Measurements from ENCODE around the gene TBPL2. TPM values are rescaled to one million over a fixed set of nuclear protein-coding genes. Genes with fewer than 3 reads are reported as not detected.

The TBPL2 gene
- total RNA-seq, 2 experiments from 2014 or later, result not detected

DNA sequence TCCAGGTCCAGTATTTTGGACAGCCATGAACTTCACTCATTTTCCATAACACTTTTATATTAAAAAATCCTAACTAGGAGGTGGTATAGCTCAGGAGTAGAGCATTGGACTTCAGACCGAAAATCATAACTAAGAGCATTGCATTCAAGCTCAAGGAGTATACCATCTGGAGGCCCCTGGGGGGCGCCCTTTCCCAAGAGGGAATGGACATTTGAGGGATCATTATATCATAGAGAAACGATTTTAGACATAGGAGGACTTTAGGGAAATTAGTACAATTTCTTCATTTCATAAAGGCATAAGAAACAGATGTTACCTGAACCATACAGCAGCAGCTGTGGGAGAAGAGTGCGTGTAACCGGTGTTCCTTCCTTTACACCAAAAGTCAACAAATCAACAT, 23.6 kb downstream of the TBPL2 start:
- ChIA-PET POLR2A (no interaction called here), CTCF (interaction anchor here (0.8 to 1.2 kb wide), 2 partner anchors 29 to 31 kb away, joined by 3 to 4 read pairs; no protein-coding TSS in a partner anchor)
- Mint-ChIP-seq H3K27me3 (peaks cover 4% of the 10 kb centered on the region), H3K27ac (no peak overlapping the region), H3K9me3 (no peaks in the 10 kb centered on the region), H3K36me3 (ENCODE audit: low read depth) (no peaks in the 10 kb centered on the region), H3K4me3 (no peak overlapping the region), H3K4me1 (peaks cover 13% of the 10 kb centered on the region)
- DNase-seq, result peak; percentile 19

DNA sequence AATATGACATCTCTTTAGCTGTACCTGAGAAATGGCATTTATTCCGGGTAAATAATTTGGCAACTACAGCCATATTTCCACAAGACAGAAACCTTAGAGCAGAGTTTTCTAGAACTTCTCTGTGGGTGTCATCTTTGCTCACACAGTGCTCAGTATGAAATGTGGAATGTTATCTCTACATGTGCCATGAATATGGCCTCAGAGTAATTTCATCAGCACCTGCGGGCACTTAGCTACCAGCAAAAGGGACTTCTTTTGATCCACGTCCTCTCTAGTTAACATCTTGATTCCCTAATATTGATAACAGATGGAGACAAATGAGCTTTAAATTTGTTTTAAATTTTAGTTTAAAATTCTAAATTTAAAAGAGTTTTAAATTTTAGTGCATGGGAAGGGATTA, 25.9 kb downstream of the TBPL2 start:
- POLR2A ChIA-PET, result no interaction called here
- Mint-ChIP-seq H3K9me3 (no peaks in the 10 kb centered on the region), H3K4me3 (no peak overlapping the region), H3K27me3 (peaks cover 4% of the 10 kb centered on the region), H3K4me1 (peaks cover 29% of the 10 kb centered on the region), H3K27ac (no peak overlapping the region), H3K36me3 (ENCODE audit: low read depth) (no peaks in the 10 kb centered on the region)
- CTCF ChIA-PET, result interaction anchor here (1.1 kb wide), 1 partner anchor 10 kb away, joined by 6 read pairs; no protein-coding TSS in a partner anchor
- no peak for DNase-seq

DNA sequence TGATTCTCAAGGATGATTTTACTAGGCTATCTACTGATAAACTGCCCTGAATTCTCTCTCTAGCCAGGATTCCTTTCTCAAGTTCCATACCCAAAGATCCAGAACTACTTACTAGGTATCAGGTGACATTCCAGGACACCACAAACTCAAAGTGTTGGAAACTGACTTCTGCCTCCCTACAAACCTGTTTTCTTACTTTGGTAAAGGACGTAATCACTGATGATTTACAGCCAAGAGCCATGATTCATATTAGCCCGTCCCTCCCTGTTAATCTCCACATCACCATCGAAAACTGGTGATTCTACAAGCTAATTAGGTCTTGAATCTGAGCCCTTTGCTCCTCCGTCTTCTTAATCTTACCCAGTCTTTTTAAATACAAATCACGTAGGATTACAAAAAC, 27.7 kb downstream of the TBPL2 start:
- ChIA-PET CTCF (no interaction called here), POLR2A (no interaction called here)
- H3K4me1 Mint-ChIP-seq, result peaks cover 37% of the 10 kb centered on the region
- no peaks in the 10 kb centered on the region for H3K36me3 Mint-ChIP-seq (ENCODE audit: low read depth)
- H3K27me3 Mint-ChIP-seq, result peaks cover 4% of the 10 kb centered on the region
- no peaks in the 10 kb centered on the region for H3K9me3 Mint-ChIP-seq
- H3K4me3 Mint-ChIP-seq, result peak overlapping the region; percentile 86
- no peak for DNase-seq
- no peak overlapping the region for H3K27ac Mint-ChIP-seq

DNA sequence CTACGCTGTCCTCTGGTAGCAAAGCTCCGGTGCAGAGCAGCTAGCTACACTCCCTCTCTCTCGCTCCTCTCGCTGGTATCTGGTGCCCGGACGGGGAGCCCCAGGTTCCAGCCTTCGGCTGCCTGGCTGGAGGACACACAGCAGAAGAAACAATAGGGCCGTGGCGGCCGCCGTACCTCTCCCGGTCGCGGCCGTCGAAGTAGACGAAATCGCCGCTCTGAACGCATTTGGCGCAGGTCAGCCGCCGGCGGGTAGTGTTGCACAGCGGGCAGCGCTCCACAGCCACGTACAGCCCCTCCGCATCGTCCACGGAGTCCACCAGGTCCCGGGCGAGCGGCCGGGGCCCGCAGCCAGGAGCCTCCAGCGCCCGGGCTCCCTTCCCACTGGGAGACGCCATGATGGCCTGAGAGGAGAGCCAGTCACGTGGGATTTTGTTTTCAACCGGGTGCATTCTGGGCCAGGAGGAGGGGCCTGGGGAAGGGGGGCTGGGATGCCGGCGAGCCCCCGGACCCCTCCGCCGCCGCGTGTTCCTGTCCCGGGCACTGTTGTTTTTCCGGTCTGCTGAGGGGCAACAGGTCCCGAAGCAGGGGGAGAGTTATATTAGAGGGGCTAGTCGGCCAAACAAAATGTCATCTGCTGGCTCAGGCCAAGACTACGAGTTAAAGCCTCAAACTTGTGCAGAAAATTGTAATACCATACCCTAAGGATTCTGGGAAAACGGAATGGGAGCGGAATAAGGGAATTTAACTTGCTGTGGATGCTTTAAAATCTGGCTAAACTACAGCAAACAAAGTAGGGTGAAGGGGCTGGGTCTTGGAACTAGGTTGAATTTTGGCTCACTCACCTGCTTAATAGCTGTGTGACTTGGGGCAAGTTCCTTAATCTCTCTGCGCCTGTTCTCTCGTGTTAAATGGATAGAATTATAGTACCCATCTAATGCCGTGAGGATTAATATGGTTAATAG, 28.7 kb downstream of the TBPL2 start, which contains the start of gene ATG14:
TSS of gene ATG14 (minus strand) at position 405 of the 964 bp plus-strand sequence. CDS start at position 397, 8 bp downstream.
- CTCF ChIA-PET, result interaction anchor here (0.6 to 1.5 kb wide), 7 partner anchors 11 to 704 kb away, joined by 3 to 5 read pairs (median 4); no protein-coding TSS in a partner anchor
- peaks cover 4% of the 10 kb centered on the region for H3K27me3 Mint-ChIP-seq
- POLR2A ChIA-PET, result no interaction called here
- DNase-seq, result peak; percentile 84
- H3K27ac Mint-ChIP-seq, result peak within 1 kb of the TSS; percentile 90
- no peaks in the 10 kb centered on the region for H3K9me3 Mint-ChIP-seq
- H3K4me3 Mint-ChIP-seq, result peak within 1 kb of the TSS; percentile 86
- H3K36me3 Mint-ChIP-seq (ENCODE audit: low read depth), result no peaks in the 10 kb centered on the region
- peaks cover 35% of the 10 kb centered on the region for H3K4me1 Mint-ChIP-seq

DNA sequence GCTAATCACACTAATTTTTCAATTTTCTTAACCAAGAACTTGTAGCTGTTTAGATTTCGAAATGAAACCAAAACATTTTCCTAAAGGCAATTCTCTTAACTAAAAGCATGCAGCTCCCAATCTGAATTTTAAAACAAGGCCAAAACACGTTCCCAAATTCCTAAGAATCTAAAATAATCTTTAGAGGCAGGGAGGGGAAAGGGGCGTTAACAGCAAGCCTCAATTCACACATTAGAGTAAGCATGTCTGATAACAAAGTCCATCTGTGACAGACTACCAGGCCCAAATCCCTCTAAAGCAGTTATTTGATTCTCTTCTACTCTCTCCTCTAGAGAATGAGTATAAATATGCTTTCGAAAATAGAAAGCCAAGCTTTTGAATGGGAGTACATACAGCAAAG, 29.5 kb downstream of the TBPL2 start:
- H3K27me3 Mint-ChIP-seq, result peaks cover 4% of the 10 kb centered on the region
- ChIA-PET CTCF (interaction anchor here (0.6 to 1.5 kb wide), 8 partner anchors 11 to 140 kb away, joined by 3 to 5 read pairs (median 4); no protein-coding TSS in a partner anchor), POLR2A (no interaction called here)
- no peak for DNase-seq
- peak overlapping the region; percentile 86 for H3K4me3 Mint-ChIP-seq
- peak overlapping the region; percentile 90 for H3K27ac Mint-ChIP-seq
- no peaks in the 10 kb centered on the region for H3K9me3 Mint-ChIP-seq
- no peaks in the 10 kb centered on the region for H3K36me3 Mint-ChIP-seq (ENCODE audit: low read depth)
- H3K4me1 Mint-ChIP-seq, result peaks cover 34% of the 10 kb centered on the region

DNA sequence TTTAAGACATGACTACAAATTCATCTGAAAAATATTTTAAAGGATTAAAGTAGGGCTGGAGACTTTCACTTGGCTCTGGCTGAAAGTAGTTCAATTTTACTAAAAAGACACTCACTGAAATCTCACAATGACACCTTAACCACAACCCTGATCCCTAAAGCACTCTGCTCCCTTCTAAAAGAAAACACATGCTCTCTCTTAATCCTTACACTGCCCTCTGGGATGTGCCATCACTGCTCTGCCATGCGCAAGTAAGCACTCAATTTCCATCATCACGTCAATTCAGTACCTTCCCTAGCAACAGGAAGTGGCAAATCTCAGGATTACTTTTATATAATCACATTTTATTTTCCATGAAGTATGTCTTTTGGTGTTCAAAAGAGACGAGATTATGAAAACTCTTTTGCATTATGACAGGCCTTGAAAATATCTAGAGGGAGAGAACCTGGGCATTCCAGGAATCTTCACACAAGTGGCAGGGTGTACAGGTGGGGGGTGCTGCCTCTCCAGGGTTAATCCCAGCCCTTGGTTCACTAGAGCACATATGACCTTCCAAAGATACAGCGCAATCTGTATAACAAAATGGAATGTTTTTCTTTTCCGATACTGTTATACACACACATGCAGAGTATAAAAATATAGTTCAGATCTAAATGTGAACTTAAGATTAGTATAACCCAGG, 36.1 kb downstream of the TBPL2 start:
- POLR2A ChIA-PET, result no interaction called here
- no peaks in the 10 kb centered on the region for H3K36me3 Mint-ChIP-seq (ENCODE audit: low read depth)
- no peaks in the 10 kb centered on the region for H3K27me3 Mint-ChIP-seq
- CTCF ChIA-PET, result no interaction called here
- peaks cover 18% of the 10 kb centered on the region for H3K4me1 Mint-ChIP-seq
- no peak for DNase-seq
- H3K4me3 Mint-ChIP-seq, result no peak overlapping the region
- H3K9me3 Mint-ChIP-seq, result no peaks in the 10 kb centered on the region
- no peak overlapping the region for H3K27ac Mint-ChIP-seq

DNA sequence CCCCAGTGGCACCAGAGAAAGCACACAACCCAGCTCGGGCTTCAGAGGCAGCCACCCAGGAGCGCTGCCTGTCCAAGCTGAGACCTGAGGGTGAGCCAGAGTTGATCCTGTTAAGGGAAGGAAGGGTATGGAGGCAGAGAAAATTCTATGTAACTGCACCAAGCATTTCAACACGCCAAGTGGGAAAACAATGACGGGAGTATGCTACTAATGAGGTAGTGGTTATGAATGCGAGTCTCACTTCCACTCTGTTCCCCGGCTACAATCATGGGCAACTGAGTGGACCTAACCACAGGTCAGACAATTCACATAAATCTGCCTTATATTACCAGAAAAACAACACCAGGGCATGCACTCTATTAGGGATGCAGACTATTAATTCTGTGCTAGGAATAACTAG, 38.7 kb downstream of the TBPL2 start:
- no peaks in the 10 kb centered on the region for H3K36me3 Mint-ChIP-seq (ENCODE audit: low read depth)
- no peak overlapping the region for H3K27ac Mint-ChIP-seq
- H3K4me1 Mint-ChIP-seq, result peaks cover 11% of the 10 kb centered on the region
- ChIA-PET POLR2A (no interaction called here), CTCF (no interaction called here)
- no peaks in the 10 kb centered on the region for H3K9me3 Mint-ChIP-seq
- no peaks in the 10 kb centered on the region for H3K27me3 Mint-ChIP-seq
- no peak overlapping the region for H3K4me3 Mint-ChIP-seq
- DNase-seq, result no peak

DNA sequence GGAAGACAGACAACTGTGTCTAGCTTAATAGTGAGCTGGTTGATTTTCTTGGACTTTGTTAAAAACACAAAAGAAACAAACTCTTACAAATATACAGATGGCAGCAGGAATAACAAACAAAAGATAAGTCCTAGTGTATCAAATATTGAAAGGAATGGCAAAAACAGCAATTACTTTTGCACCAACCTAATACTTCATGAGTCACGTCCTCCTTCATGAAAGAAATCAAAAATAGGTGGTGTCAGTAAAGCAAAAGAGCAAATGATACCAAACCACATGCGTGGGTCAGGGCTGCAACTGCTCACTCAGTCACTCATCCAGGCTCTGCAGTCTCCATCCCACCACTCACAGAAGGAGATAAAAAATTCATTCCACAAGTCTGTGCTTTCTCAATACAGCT, 40.6 kb downstream of the TBPL2 start:
- ChIA-PET CTCF (interaction anchor here (0.9 kb wide), 1 partner anchor 11 kb away, joined by 4 read pairs; no protein-coding TSS in a partner anchor), POLR2A (no interaction called here)
- Mint-ChIP-seq H3K27ac (no peak overlapping the region), H3K9me3 (no peaks in the 10 kb centered on the region), H3K4me3 (no peak overlapping the region), H3K4me1 (peaks cover 14% of the 10 kb centered on the region), H3K27me3 (no peaks in the 10 kb centered on the region), H3K36me3 (ENCODE audit: low read depth) (peaks cover 2% of the 10 kb centered on the region)
- DNase-seq, result no peak

DNA sequence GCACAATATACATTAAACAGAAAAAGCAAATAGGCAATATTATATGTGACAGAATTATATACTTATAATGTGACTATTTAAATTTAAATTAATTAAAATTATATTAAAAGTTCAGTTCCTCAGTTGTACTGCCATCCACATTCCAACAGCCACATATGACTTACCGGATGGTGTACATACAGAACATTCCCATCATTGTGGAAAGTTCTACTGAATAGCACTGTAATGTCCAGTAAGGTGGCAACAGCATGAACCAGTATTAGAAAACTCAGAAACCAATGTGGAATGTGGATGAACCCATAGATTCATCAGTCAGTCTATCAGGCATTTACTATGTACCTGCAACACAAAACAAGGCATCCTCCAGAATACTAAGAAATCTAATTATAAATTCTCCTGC, 41.2 kb downstream of the TBPL2 start:
- POLR2A ChIA-PET, result no interaction called here
- CTCF ChIA-PET, result interaction anchor here (0.9 kb wide), 1 partner anchor 12 kb away, joined by 4 read pairs; no protein-coding TSS in a partner anchor
- Mint-ChIP-seq H3K27me3 (no peaks in the 10 kb centered on the region), H3K9me3 (no peaks in the 10 kb centered on the region), H3K27ac (no peak overlapping the region), H3K4me1 (peaks cover 11% of the 10 kb centered on the region), H3K36me3 (ENCODE audit: low read depth) (peaks cover 2% of the 10 kb centered on the region), H3K4me3 (no peak overlapping the region)
- no peak for DNase-seq

DNA sequence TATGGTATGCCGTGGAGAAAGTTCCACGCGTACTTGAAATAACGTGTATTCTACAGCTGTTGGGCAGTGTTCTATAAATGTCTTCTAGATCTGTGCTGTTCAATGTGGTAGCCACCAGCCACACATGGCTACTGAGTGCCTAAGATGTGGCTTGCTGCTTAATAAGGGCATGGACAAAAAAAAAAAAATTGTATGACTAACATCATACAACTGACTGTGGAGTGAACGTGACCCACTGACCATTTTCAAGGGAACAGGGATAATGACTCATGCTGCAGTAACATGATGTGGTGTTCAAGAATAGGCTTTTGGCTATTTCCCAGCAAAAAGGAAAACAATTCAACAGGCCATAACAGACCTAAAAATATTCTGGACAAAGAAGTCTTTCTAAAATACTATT, 41.7 kb downstream of the TBPL2 start:
- ChIA-PET CTCF (no interaction called here), POLR2A (no interaction called here)
- H3K36me3 Mint-ChIP-seq (ENCODE audit: low read depth), result peaks cover 2% of the 10 kb centered on the region
- peaks cover 8% of the 10 kb centered on the region for H3K4me1 Mint-ChIP-seq
- no peak overlapping the region for H3K4me3 Mint-ChIP-seq
- no peaks in the 10 kb centered on the region for H3K9me3 Mint-ChIP-seq
- H3K27me3 Mint-ChIP-seq, result no peaks in the 10 kb centered on the region
- DNase-seq, result no peak
- no peak overlapping the region for H3K27ac Mint-ChIP-seq

DNA sequence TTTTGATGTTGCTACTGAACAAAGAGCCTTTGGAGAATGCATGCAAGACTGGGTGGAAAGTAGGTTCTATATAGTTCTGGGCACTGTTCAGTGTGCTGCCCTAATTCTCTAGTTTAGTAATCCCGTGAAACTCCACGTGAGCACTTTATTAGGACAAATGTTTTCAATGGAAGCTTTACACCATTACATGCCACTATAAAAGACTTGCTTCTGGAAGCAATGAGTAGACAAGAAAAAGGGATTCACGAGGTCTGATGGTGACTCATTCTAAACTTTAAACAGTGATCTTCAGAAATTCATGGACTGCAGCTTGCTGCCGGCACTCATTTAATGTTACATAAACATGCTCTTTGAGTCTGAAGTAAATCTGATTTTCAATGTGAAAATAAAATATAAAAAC, 51.1 kb downstream of the TBPL2 start:
- ChIA-PET CTCF (interaction anchor here (0.6 to 1.5 kb wide), 3 partner anchors 17 to 355 kb away, joined by 3 to 6 read pairs (median 3); no protein-coding TSS in a partner anchor), POLR2A (no interaction called here)
- H3K27ac Mint-ChIP-seq, result no peak overlapping the region

DNA sequence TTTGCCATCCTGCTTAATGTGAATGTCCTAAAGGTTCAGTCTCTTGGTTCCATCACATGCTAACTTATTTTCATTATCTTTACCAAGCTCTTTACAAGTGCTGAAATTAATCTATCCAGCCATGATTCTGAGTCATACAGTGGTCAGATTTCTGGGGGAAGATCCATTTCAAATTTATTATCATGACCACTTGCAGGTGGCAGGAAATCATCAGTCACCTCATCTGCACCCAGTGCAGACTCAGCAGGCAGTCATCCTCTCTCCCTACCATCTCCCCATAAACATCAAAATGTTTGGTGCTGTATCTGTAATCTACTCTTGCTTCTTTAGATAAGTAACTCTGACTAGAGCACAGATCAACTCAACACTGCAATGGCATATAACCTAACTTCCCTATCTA, 52.3 kb downstream of the TBPL2 start:
- CTCF ChIA-PET, result no interaction called here
- no peaks in the 10 kb centered on the region for H3K27me3 Mint-ChIP-seq
- H3K9me3 Mint-ChIP-seq, result no peaks in the 10 kb centered on the region
- no peak overlapping the region for H3K4me3 Mint-ChIP-seq
- peaks cover 29% of the 10 kb centered on the region for H3K4me1 Mint-ChIP-seq
- H3K36me3 Mint-ChIP-seq (ENCODE audit: low read depth), result peaks cover 32% of the 10 kb centered on the region
- H3K27ac Mint-ChIP-seq, result peak overlapping the region; percentile 42
- DNase-seq, result no peak
- POLR2A ChIA-PET, result interaction anchor here (0.6 kb wide), 1 partner anchor 141 kb away, joined by 3 read pairs; no protein-coding TSS in a partner anchor

More for the DNA sequence above, 51.1 kb downstream of the TBPL2 start:
- peaks cover 32% of the 10 kb centered on the region for H3K36me3 Mint-ChIP-seq (ENCODE audit: low read depth)
- no peak overlapping the region for H3K4me3 Mint-ChIP-seq
- no peaks in the 10 kb centered on the region for H3K27me3 Mint-ChIP-seq
- H3K4me1 Mint-ChIP-seq, result peaks cover 27% of the 10 kb centered on the region
- DNase-seq, result no peak
- no peaks in the 10 kb centered on the region for H3K9me3 Mint-ChIP-seq

DNA sequence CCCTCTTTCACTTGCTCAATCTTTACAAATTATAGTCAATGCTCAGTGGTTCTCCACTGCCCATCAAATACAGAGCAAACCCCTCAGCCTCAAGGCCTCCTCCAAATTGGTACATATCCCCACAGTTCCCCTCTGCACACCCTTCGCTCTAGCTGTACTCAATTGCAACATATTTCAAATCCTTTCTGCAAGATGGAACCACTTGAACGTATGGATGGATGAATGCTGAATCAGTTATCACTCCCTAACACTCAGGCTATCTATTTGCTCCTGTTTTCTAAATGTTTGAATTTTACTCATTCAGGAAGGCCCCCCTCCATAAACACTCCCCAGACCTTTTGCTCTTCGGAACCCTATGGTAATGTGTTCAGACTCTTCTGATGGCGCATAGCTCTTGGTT, 53.3 kb downstream of the TBPL2 start:
- Mint-ChIP-seq H3K27me3 (no peaks in the 10 kb centered on the region), H3K27ac (peak overlapping the region; percentile 91), H3K9me3 (no peaks in the 10 kb centered on the region), H3K4me1 (peaks cover 29% of the 10 kb centered on the region), H3K36me3 (ENCODE audit: low read depth) (peaks cover 34% of the 10 kb centered on the region), H3K4me3 (no peak overlapping the region)
- CTCF ChIA-PET, result interaction anchor here (1.3 kb wide), 1 partner anchor 116 kb away, joined by 3 read pairs; the partner anchor contains the start of gene FBXO34
- POLR2A ChIA-PET, result interaction anchor here (0.6 kb wide), 1 partner anchor 16 kb away, joined by 3 read pairs; no protein-coding TSS in a partner anchor
- no peak for DNase-seq
